NCI-H1092 treated with DMSO at 0.1 percent for 48 hours (cell line): ENCODE measurements around the gene LCMT1.
A peak's percentile ranks its signal among the peaks of the same experiment; 100 is the strongest.
"Not testable (repeated sequence)": the region's sequence is repeated elsewhere in the genome, so short reads cannot be mapped to it uniquely, and the experiment has no call there.

Source experiments
- DNase-seq: peaks from one replicate; lab custom pipeline; 2025; lab: John Stamatoyannopoulos, UW

LCMT1 gene

DNA sequence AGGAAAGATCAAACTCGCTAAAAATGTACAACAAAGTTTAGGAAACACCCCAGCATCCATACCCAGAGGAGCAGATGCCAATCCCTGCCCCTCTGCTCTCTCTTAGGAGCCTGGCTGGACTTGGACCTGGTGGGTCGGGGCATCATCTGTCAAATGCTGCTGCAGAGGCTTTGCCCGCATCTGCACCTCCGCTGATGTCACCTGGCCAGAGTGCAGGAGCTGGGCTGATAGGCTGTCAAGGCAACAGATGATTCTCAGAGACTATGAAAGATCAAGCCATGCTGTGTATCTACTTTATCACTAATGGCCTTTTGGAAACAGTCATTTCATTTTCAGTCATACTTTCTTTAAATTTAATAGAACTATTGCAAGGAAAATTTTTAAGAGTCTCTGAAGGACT is 15.9 kb upstream of the LCMT1 start:
- DNase-seq, result no peak

DNA sequence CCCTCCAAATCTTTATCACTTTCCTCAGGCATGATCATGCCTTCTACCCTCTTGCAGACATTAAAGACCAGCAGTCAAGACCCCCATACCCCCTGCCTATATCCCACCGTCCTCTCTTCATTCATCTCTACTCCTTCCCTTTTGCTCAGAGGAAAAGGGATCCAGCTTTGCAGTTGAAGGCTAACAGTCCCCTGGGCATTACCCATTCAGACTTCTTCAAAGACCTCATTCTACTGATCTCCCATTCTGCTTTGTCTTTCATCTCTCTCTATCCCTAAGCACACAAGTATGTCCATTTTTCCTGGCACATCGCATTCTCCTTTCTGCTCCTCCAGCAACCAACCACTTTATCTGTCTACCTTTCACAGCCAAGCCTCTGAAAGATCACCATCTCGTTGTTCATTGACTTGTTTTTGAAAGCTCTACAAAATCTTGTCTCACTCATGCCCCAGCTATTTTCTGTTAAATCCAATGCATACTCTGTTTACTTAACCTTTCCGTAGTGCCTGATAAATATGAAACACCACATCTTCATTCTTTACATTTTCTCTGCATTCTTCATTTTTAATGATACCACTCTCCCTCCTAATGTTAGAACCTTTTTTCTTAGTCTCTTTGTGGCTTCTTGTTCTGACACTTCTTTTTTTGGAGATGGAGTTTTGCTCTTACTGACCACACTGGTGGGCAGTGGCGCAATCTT is 14.1 kb upstream of the LCMT1 start:
- DNase-seq, result no peak

DNA sequence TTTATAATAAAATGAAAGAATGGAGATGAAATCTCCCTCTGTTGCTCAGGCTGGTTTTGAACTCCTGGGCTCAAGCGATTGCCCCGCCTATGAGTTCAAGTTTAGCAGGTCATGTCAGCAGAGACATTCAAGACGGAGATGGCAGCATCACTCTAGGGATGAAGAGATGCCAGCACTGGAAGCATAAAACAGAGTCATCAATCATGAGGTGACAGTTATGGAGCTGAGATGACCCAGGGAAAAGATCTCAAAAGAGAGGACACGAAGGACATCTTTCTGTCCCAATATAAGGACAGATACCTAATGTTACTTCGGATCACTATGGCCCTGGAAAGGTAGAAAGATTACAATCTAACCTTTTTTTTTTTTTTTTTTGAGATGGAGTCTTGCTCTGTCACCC is 11.0 kb upstream of the LCMT1 start:
- no peak for DNase-seq

DNA sequence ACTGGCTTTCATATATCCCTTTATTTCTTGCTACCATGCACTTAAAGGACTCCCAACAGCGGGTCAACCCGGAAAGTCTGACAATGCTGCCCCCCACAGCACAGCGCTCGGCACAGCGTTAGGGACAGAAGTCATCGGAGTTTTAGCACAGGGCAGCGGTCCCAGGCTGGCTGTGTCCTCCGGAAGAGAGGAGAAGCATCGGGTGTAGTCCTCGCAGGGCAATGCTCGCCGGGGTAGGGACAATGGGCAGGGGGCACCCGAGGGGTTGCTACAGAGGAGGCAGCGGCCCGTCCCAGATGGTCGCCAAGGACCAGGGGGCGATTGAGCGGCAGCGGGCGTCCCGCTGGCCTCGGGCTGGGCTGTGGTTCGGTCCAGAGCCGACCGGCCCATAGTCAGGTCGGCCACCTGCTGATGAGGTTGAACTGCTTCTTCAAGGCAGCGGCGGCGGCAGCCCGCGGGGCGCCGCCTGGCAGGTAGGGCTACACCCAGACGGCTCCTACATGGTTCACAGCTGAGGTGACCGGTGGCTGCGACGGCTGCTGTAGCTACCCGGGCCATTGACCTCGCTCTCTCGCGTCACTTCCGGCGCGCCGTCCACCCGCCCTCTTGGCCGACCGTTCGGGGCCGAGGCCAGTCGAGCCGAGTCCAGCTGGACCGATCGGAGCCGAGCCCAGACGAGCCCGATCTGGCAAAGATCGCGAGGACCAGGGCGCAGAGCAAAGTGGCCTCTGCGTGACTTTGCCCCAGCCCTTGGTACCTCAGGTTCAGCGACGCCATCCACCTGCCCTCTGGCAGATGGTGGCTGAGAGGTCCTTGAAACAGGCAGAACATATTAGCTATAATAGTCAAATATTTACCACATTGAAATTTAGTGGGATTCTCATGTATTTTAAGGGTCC is 4.7 kb upstream of the LCMT1 start:
- DNase-seq, result peak; percentile 77

DNA sequence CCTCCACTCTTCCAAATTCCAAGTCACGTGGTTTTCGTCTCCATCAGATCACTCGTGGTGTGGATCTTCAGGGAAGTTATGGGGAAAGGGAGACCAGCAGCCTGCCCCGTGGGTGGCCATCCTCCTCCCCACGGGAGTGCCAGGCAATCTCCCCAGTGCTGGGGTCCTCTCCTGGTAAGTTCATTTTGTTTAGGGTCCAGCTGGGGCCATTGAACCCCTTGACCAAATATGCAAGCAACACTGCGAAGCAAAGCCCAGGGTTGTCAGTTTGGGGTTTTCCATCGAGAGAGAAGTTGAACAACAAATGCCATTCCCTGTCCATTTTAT is 4.1 kb upstream of the LCMT1 start:
- no peak for DNase-seq

DNA sequence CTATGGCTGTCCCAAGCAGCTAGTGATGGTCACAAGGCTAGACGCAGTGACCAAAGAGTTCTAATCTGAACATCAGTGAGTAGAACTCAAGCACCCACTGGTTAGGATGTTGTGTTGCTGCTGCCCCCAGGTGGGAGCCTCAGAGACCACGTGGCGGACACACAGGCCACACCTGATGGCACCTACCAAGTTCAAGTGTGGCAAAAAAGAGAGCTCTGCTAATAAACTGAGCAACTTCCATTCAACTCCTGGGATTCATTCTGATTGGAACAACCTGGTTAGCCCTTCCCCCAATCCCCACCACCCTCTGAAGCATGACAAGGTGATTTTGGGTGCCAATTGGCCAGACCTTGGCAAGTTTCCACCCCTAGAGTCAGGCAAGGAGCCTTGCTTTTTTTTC is 3.5 kb upstream of the LCMT1 start:
- DNase-seq, result peak; percentile 2

DNA sequence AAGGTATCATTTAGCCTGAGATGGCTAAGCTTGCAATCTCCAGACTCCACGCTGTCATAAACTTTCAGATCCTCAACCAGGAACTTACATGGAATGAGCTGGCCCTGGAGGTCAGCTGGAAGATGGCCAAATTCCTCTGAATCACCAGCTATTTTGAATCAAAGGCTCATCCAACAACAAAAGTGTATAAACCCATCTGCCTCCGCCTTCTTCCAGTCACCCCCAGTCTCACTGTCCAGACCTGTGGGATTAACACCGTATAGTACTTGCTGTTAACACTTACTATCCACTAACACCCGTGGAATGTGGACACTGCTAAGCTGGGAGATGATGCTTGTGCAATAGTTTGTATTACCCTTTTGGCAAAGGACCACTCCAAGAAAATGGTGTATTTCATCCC is 1.9 kb upstream of the LCMT1 start:
- no peak for DNase-seq

DNA sequence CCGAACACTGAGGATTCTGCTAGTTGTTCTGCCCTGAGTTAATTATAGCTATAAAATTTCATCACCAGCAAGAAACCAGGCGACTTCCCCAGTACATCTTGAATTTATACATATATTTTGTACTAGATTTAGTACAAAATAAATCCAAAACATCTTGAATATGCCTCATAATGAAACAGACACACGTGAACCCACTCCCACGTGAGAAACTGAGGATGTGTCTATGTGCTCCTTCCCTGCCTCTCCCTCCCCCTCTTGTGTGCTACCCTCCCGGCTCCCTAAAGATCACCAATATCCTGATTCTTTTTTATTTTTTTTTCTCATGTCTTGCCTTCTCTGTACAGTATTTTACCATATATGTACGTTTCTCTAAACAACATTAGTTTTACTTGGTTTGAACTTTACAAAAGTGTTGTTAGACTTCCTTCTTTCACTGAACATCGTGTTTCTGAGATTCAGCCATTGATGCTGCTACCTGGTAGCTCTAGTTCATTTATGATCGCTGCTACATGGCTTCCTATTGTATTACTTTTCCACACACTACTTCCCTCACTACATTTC is 1.1 kb upstream of the LCMT1 start:
- DNase-seq, result no peak

DNA sequence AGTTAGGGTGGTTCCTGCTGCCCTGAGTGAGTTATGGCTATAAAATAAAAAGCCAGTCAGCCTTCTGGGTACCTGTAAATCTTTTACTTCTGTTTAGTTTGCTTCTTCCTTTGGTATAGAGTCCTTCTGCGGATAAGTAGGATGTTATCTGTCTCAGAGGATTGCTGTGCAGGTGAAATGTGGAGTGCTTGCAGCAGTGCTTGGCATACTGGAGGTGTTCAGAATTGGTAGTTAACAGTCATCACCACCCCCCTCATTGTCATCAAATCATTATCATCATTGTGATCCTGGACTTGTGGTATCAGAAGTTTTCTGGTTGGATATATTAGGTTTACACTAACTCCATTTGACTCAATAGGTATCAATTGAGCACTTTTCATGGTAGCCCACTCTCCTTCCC is 2.6 kb downstream of the LCMT1 start:
- DNase-seq, result no peak

DNA sequence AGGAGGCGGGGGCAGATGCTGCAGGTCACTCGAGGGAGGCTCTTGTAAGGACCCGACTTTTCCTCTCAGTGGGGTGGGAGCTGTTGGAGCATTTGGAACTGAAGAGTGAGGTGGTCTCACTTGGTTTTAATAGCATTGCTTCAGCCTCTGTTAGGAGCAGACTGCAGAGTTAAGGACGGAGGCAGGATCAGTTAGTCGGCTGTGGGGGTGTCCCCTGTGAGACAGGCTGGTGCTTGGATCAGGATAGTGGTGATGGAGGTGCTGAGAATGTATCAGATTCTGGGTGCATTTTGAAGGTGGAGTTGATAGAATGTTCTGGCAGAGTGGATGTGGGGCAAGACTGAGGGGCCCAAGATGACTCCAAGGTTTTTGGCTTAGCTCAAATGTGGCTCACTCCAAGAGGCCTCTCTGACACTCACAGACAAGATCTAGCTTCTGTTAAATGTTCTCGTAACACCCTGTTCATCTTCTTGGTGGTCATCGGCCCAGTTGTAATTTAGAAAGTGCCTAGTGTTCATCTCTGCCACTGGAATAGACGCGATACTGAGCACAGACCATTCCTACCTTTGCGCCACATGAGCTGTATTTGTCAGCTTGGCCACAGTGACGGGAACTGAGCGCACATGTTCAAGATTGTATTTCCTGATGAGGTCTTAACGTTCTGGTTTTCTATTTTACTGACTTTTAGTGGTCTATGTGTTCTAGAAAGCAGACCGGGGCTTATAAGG is 7.5 kb downstream of the LCMT1 start:
- DNase-seq, result no peak

DNA sequence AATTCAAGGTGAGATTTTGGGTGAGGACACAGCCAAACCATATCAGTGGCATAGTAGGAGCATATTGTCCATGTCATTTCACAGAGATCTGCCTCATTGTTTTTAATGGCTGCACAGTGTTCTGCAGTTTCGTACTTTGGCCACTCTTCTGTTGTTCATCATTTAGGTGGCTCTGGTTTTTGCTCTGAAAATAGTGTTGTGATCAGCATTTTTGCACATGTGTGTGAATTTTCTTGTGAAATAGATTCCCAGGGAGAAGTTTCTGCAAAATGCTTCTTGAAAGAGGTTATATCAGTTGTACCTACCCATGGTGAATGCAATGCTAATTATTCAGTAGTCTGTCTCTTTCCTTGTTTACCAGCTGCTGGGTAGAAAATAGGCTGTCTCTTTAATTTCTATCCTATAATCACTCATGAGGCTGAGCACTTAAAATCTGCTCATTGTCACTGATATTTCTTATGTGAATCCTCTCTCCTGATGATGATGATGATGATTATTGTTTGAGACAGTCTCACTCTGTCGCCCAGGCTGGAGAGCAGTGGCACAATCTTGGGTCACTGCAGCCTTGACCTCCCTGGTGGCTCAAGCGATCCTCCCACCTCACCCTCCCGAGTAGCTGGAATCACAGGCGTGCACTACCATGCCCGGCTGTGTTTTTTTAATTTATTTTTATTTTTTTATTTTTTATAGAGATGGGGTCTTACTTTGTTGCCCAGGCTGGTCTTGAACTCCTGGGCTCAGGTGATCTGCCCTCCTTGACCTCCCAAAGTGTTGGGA is 10.5 kb downstream of the LCMT1 start:
- DNase-seq, result no peak

DNA sequence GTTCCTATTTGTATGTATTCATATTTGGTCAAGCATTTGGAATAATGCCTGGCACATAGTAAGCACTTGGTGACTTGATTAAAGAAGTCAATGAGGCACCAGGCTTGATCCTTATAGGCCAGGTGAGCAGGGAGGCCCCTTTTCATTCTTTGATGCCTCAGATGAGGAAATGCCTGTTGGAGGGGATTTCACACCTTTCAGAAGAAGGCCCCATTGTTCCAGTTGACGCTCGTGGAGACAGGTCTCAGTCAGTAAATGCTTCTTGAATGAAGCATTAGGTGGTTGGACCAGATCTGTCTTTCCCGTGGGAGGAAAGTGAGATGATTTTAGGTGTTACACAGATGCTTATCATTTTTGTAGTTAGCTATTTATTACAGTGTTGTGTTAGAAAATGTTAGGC is 13.0 kb downstream of the LCMT1 start:
- no peak for DNase-seq

DNA sequence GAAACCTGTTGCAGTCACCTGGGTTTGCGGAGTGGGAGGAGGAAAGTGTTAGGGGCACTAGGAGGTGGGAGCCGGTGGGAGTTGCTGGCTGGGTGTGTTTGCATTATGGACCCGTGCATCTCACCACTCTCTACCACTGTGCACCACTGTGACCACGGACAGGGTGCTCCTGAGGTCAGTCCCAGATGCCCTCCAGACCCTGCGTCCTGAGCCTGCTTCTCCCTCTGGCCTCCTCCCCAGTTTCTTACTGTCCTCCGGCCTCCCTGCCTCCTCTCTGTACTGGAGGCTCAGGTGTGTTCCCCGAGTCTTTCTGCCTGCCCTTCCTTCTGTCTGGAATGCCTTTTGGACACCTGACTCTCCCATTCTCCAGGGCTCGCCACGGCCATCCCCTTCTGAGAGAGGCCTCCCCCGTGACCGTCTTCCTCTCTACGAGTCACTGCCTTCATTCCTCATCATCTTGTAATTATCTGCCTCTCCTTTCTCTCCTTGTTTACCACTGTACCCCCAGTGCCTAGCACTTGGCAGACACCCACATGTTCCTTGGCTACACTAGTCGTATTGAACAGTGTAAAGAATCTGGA is 14.6 kb downstream of the LCMT1 start:
- DNase-seq, result not testable (repeated sequence)

DNA sequence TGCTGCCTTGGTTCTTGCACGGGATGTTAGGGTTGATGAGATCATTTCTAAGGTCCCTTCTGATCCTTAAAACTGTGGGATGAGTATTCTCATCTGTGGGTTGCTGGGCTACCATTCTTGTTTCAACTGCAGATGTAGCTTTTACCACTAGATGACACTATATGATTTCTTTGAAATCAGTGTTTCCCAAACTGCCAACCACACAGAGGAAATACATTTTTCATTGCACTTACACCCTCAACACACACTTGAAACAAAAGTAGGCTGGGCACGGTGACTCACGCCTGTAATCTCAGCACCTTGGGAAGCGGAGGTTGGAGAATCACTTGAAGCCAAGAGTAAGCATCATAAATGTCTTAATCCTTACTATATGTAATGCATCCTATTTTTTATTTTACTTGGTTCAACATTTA is 15.3 kb downstream of the LCMT1 start:
- DNase-seq, result no peak

DNA sequence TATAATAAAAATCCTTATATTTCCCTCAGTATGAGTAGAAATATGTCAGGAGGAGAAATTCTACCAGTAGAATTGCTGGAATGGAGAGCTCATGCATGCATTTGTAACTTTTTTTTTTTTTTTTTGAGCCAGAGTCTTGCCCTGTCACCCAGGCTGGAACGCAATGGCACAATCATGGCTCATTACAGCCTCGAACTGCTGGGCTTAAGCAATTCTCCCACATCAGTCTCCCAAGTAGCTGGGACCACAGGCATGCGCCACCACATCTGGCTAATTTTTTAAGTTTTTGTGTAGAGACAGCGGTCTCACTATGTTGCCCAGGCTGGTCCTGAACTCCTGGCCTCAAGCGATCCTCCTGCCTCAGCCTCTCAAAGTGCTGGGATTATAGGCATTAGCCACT is 21.2 kb downstream of the LCMT1 start:
- DNase-seq, result not testable (repeated sequence)

DNA sequence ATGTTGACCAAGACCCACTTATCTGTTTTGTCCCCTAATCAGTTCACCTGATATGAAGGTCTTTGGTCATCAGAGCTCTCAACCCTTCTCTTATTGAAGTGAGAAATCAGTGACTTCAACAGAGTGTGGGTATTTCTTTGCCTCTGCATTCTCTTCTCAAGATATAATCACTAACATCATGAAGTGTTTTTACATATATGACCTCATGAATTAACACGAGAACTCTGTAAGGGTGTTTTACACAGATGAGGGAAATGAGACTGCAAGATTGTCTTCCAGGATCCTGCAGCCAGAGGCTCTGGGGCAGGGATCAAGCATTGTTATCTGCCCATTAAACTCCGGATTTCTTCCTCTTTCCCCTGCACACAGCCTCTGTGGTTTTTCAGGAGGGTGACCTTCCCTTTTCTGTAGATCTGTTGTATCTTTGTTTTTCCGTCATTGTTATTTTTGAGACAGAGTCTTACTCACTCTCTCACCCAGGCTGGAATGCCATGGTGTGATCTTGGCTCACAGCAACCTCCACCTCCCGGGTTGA is 22.7 kb downstream of the LCMT1 start:
- no peak for DNase-seq

DNA sequence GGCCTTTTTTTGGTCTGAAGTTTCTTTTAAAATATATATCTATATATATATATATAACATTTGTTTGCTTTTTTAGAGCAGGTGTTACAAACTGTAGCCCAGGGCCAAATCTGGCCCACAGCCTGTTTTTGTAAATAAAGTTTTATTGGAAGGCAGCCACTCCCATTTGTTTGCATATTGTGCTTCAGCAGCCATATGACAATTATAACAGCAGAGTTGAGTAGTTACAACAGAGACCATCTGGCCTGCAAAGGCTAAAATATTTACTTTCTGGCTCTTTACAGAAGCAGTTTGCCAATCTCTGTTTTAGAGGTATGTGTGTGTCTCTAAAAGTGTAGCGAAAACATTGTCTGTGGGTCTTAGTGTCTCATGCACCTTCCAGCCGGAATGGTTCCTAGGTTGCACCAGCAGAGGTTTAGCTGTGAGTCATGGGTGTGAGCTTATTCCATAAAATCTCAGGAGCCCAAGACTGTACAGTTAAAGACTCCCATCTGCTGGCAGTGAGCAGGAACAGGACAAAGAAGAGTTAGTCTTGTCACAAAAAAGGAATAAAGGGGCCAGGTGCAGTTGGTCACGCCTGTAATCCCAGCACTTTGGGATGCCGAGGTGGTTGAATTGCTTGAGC is 23.8 kb downstream of the LCMT1 start:
- peak; percentile 67 for DNase-seq

DNA sequence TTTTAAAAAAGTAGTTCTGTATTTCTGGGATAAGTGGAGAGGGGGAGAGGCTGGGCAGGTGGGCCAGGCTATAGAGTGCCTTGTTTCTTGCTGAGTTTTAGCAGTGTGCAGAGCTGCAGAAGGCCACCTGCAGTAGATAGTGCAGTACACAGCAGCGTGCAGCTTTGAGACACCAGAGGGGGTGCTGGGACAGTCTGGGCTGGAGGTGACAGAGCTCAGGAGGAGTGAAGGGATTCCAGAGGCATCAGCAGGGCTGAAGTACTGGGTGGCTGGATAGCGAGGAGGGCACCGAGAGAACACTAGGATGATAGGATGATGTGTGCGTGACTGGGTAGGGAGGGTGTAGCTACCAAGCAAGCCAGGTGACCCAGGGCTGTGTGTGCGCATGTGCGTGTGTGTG is 26.6 kb downstream of the LCMT1 start:
- no peak for DNase-seq

DNA sequence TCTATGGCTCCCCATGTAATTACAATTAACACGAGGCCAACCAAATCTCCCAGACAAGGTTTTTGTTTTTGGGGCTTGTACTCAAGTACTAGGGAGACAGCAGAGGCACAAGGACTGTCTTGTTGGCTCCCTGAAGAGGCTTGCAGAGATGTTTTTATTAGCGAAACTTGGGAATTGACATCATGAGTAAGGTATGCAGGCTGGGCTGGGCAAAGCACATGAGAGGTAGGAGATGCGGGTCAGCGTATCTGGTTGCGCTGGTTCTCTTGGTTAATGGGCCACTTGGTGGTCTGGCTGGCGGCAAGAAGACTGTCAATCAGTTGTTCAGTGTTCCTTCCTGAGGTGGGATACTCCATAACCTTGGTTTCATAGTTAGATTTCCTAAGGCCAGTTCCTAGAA is 28.9 kb downstream of the LCMT1 start:
- no peak for DNase-seq

DNA sequence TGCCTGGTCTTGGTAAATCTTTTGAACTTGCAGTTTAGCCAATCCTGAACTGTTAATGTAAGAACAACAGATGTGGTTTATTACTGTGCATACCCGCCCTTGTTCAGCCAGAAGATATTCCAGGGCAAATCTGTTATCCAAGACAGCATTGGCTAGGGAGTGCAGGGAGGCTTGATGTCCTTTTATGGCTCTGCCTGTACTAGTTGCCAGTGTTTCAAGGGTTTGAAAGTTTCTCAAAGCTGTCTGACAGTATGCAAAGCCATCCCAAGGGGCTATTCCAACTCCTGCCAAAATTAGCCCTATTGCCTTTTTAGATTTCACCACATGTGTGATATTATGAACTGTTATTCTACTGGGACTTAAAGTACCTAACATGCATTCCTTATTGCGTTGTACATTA is 30.1 kb downstream of the LCMT1 start:
- no peak for DNase-seq

DNA sequence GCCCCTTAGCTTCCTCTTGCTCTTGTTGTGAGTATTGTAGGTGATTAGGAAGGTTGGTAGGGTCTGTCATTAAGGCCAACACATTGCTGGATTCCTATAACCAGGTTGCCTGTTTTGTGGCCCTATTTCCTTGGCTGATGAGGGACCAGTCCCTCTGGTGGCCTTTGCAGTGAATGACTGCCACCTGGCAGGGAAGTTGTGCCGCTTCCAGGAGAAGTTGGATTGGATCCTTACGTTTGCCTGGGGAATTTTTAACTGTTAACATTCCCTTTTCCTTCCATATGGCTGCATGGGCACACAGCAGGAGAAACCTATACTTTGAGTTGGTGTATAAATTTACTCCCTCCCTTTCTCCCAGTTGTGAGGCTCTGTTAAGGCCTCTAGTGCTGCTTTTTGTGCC is 32.4 kb downstream of the LCMT1 start:
- DNase-seq, result no peak
